Neutrophil (primary cell): ENCODE results near the gene L3MBTL4.

Experiments used
- H3K27ac ChIP-seq: fragments of 200-600 bp; sonication (generic); 2 replicates; pipeline ENCODE4 v1.5.1; 2016; ENCODE audit warnings: mild to moderate bottlenecking, moderate library complexity
- H3K27me3 ChIP-seq: fragments of 200-600 bp; sonication (generic); 2 replicates; pipeline ENCODE4 v1.6.0; 2016; ENCODE audit warnings: mild to moderate bottlenecking
- H3K36me3 ChIP-seq: fragments of 200-600 bp; sonication (generic); 2 replicates; pipeline ENCODE4 v1.5.1; 2017
- H3K4me1 ChIP-seq, 2 experiments: fragments of 200-600 bp in 1 of 2; sonication (generic) in 1 of 2; 1 replicate in 1 of 2; 2 replicates in 1 of 2; pipeline versions ENCODE4 v1.5.1 to v1.6.1; 2013 to 2016; ENCODE audit warnings: low read depth in 1 of 2, low read length in 1 of 2, mild to moderate bottlenecking in 1 of 2, moderate library complexity in 1 of 2; ENCODE audit not compliant: control insufficient read depth in 1 of 2, insufficient read depth in 1 of 2
- H3K4me3 ChIP-seq, 2 experiments: fragments of 200-600 bp in 1 of 2; sonication (generic) in 1 of 2; 1 replicate in 1 of 2; 2 replicates in 1 of 2; pipeline ENCODE4 v1.5.1; 2013 to 2016; ENCODE audit warnings: low read depth in 1 of 2, low read length in 1 of 2, mild to moderate bottlenecking in 1 of 2, moderate library complexity in 1 of 2
- H3K9me3 ChIP-seq: fragments of 200-600 bp; sonication (generic); 2 replicates; pipeline ENCODE4 v1.5.1; 2016
- CTCF ChIP-seq: fragments of 200-600 bp; sonication (generic); IDR thresholded peaks from 2 replicates; pipeline ENCODE4 v1.5.1; 2016; ENCODE audit warnings: antibody characterized with exemption

Gene L3MBTL4

GRCh38 chr18:6113650-6114049, 301.1 kb downstream of the L3MBTL4 start:
- no peak overlapping the region for H3K4me3 ChIP-seq
- H3K27ac ChIP-seq = no peak overlapping the region
- no peaks in the 10 kb centered on the region for H3K27me3 ChIP-seq
- no peaks in the 10 kb centered on the region for H3K36me3 ChIP-seq
- no peaks in the 10 kb centered on the region for H3K9me3 ChIP-seq
- TF ChIP-seq CTCF = no peak
- no peaks in the 10 kb centered on the region for H3K4me1 ChIP-seq

- Histone ChIP-seq H3K9me3 (no peaks in the 10 kb centered on the region), H3K4me1 (no peaks in the 10 kb centered on the region), H3K27ac (no peak overlapping the region), H3K27me3 (no peaks in the 10 kb centered on the region), H3K36me3 (no peaks in the 10 kb centered on the region), H3K4me3 (no peak overlapping the region)
- no peak for TF ChIP-seq CTCF
Measured at GRCh38 chr18:6111726-6112125, 303.0 kb downstream of the L3MBTL4 start.

DNA sequence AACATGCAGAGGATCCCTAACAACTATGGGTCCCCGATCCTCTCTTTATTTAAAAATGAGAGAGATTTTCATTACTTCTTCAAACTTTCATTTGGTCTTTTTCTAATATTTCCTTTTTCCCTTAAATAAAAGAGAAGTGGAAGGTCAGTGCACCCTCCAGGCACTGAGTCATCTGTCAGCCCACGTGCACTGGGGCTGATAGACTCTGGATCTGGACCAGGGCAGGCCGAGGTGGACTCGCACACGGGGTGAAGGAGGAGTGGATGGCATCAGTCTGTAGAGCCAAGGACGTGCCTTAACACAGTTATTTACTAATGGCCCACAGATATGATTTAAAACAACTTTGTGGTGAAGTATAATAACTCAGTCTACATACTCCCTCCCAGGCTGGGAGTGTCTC, 305.0 kb downstream of the L3MBTL4 start:
- H3K9me3 ChIP-seq = no peaks in the 10 kb centered on the region
- H3K4me3 ChIP-seq = no peak overlapping the region
- H3K36me3 ChIP-seq = no peaks in the 10 kb centered on the region
- no peak for TF ChIP-seq CTCF
- no peaks in the 10 kb centered on the region for H3K4me1 ChIP-seq
- H3K27me3 ChIP-seq = no peaks in the 10 kb centered on the region
- H3K27ac ChIP-seq = no peak overlapping the region

DNA sequence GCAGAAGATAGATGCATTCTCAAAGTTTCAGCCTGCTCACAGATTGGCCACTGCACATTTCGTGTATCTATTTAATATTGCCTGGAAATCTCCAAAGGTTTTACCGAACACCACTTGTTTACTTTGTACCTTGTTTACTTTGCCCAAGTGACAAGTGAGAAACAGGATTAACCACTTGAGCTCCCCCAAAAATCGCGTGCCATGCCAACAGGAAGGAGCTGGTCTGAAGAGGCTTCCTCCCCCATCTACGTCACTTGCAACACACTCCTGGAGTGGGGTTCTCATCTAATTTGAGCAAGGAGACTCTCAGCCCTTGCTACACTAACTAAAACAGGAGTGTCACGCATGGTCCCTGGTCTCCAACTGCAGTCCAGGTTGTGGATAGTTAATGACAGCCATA, 306.9 kb downstream of the L3MBTL4 start:
- H3K27me3 ChIP-seq = no peaks in the 10 kb centered on the region
- no peak overlapping the region for H3K4me3 ChIP-seq
- H3K36me3 ChIP-seq = no peaks in the 10 kb centered on the region
- no peaks in the 10 kb centered on the region for H3K9me3 ChIP-seq
- no peaks in the 10 kb centered on the region for H3K4me1 ChIP-seq
- H3K27ac ChIP-seq = no peak overlapping the region
- no peak for TF ChIP-seq CTCF

DNA sequence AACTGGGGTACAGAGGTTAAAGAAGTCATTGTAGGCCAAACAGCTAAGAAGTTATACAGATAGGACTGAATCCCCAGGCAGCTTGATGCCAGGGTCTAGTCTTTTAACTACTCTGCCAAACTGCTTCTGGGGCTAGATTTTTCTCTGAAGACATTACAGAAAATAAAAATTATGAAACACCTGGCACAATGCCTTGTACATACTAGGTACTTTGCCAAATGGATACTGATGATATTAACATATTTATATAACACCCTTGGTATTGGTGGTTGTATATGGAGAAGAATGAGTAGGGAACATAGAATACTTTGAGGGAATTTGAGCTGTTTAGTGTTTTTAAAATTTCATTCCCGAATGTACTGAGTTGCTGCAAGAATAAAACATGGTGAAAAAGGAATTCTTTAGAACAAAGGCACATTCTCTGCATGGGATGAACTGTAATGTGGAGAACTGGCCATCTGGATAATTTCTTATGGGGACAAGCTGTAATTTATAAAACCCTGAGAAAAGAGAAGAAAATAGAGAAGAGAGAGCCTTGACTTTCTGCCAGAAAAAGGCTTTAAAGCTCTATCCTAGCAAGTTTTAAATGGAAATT, 308.5 kb downstream of the L3MBTL4 start:
- no peaks in the 10 kb centered on the region for H3K4me1 ChIP-seq
- no peaks in the 10 kb centered on the region for H3K36me3 ChIP-seq
- no peaks in the 10 kb centered on the region for H3K27me3 ChIP-seq
- no peak overlapping the region for H3K4me3 ChIP-seq
- H3K27ac ChIP-seq = no peak overlapping the region
- H3K9me3 ChIP-seq = no peaks in the 10 kb centered on the region
- TF ChIP-seq CTCF = no peak

- H3K4me1 ChIP-seq = no peaks in the 10 kb centered on the region
Measured at GRCh38 chr18:6103741-6104140, 311.0 kb downstream of the L3MBTL4 start.

More at GRCh38 chr18:6103741-6104140, 311.0 kb downstream of the L3MBTL4 start:
- no peaks in the 10 kb centered on the region for H3K27me3 ChIP-seq
- no peak overlapping the region for H3K27ac ChIP-seq
- H3K9me3 ChIP-seq = no peaks in the 10 kb centered on the region
- no peak for TF ChIP-seq CTCF
- no peak overlapping the region for H3K4me3 ChIP-seq
- no peaks in the 10 kb centered on the region for H3K36me3 ChIP-seq
